HepG2 (cell line): Measurements from ENCODE around the gene PPP2R1B. TPM values are rescaled to one million over a fixed set of nuclear protein-coding genes. Genes with fewer than 3 reads are reported as not detected.

Source experiments
- ATAC-seq: fragments of 200-7000 bp; cut with Tn5 transposase; 3 replicates; pipeline ENCODE4 v1.9.1; 2020; ENCODE audit warnings: mild to moderate bottlenecking, moderate library complexity
- BruUV-seq: library from RNA; stranded (reverse); fragments of 400-500 nt; replicated peaks from 2 replicates; lab custom pipeline; 2021; lab: Mats Ljungman, UMichigan
- CTCF ChIA-PET: fragments of 300-600 bp; formaldehyde crosslinking; extraction: SDS; loops from one replicate; lab custom pipeline; 2021; ENCODE audit warnings: low total read pairs, inconsistent platforms, low intra/inter-chr PET ratio; lab: Yijun Ruan, JAX
- POLR2A ChIA-PET: fragments of 350-600 bp; sonication (Branson Sonifier 250); formaldehyde crosslinking; loops from one replicate; lab custom pipeline; 2020; ENCODE audit warnings: antibody characterized with exemption, inconsistent platforms; lab: Yijun Ruan, JAX
- DNase-seq: peaks from one replicate; pipeline ENCODE4 v3.0.0-alpha.2; 2015; ENCODE audit warnings: low spot score
- FAIRE-seq: peaks from 3 replicates; lab custom pipeline; 2011; peaks lifted over from hg19 to GRCh38; lab: Jason Lieb, UNC
- H2AFZ ChIP-seq: one replicate; pipeline ENCODE4 v1.6.1; 2011; ENCODE audit warnings: low read length, inconsistent platforms
- H3K27ac ChIP-seq: fragments of 300-600 bp; 3 replicates; pipeline ENCODE4 v1.8.0; 2011; ENCODE audit warnings: mixed run types, mild to moderate bottlenecking, mixed read lengths, low read length, inconsistent platforms; ENCODE audit not compliant: insufficient read depth; ENCODE audit errors: extremely low read length
- H3K27me3 ChIP-seq, 2 experiments: fragments of 200-600 bp in 1 of 2; 2 replicates in 1 of 2; 3 replicates in 1 of 2; pipeline versions ENCODE4 v1.6.0 to v1.8.0; 2011; ENCODE audit warnings: low read length in 2 of 2, mild to moderate bottlenecking in 2 of 2, moderate library complexity in 2 of 2, inconsistent platforms in 1 of 2; ENCODE audit not compliant: insufficient read depth in 2 of 2, control insufficient read depth in 1 of 2
- H3K36me3 ChIP-seq, 2 experiments: fragments of 200-600 bp in 1 of 2; replicated peaks in 1 of 2; 2 replicates in 1 of 2; 3 replicates in 1 of 2; pipeline versions ENCODE4 v1.5.1 to v1.8.0; 2011; ENCODE audit warnings: low read length in 2 of 2, inconsistent platforms in 1 of 2; ENCODE audit not compliant: insufficient read depth in 2 of 2, control insufficient read depth in 1 of 2
- H3K4me1 ChIP-seq: 2 replicates; pipeline ENCODE4 v1.5.1; 2012; ENCODE audit warnings: low read length, inconsistent platforms; ENCODE audit not compliant: insufficient read depth
- H3K4me2 ChIP-seq: 2 replicates; pipeline ENCODE4 v1.6.0; 2011; ENCODE audit warnings: low read depth, low read length, inconsistent platforms
- H3K4me3 ChIP-seq, 3 experiments: fragments of 200-600 bp in 1 of 3; sonication (generic), shearing (Covaris generic) in 1 of 3; replicated peaks in 1 of 3; 2 replicates each; pipeline ENCODE4 v1.5.1; 2011 to 2016; ENCODE audit warnings: low read length in 3 of 3, inconsistent platforms in 2 of 3, low read depth in 2 of 3, mild to moderate bottlenecking in 2 of 3, control low read depth in 1 of 3, mixed read lengths in 1 of 3; ENCODE audit not compliant: insufficient read depth in 1 of 3
- H3K79me2 ChIP-seq: one replicate; pipeline ENCODE4 v1.6.1; 2011; ENCODE audit warnings: low read length, inconsistent platforms; ENCODE audit not compliant: insufficient read depth
- H3K9ac ChIP-seq: 2 replicates; pipeline ENCODE4 v1.6.0; 2011; ENCODE audit warnings: mild to moderate bottlenecking, low read depth, low read length, inconsistent platforms; ENCODE audit not compliant: insufficient read depth
- H3K9me3 ChIP-seq: 2 replicates; pipeline ENCODE4 v1.5.1; 2012; ENCODE audit warnings: mild to moderate bottlenecking, low read length
- H4K20me1 ChIP-seq: 2 replicates; pipeline ENCODE4 v1.6.0; 2011; ENCODE audit warnings: inconsistent platforms, mild to moderate bottlenecking, low read length, moderate library complexity; ENCODE audit not compliant: insufficient read depth
- HDAC6 ChIP-seq: fragments of 200-600 bp; sonication (generic); IDR thresholded peaks from 2 replicates; pipeline ENCODE4 v1.7.0; 2017; ENCODE audit warnings: mild to moderate bottlenecking, antibody characterized with exemption, low read length, low read depth
- HOXA5 ChIP-seq: sonication (generic); formaldehyde crosslinking; IDR thresholded peaks from 2 replicates; pipeline ENCODE4 v1.4.0; 2020; ENCODE audit warnings: missing genetic modification reagents
- KLF13 ChIP-seq: sonication (generic); formaldehyde crosslinking; IDR thresholded peaks from 2 replicates; pipeline ENCODE4 v1.4.0; 2020; ENCODE audit warnings: mild to moderate bottlenecking, missing genetic modification reagents
- SOX6 ChIP-seq, 2 experiments: fragments of 450-650 bp in 1 of 2; sonication (generic) in 1 of 2; formaldehyde crosslinking in 1 of 2; IDR thresholded peaks; 2 replicates each; pipeline versions ENCODE4 v1.4.0 to v1.6.1; 2017 to 2020; ENCODE audit warnings: antibody characterized with exemption in 1 of 2, mild to moderate bottlenecking in 1 of 2, missing genetic modification reagents in 1 of 2
- SP1 ChIP-seq, 2 experiments: fragments of 450-650 bp in 1 of 2; sonication (generic) in 1 of 2; formaldehyde crosslinking in 1 of 2; IDR thresholded peaks; 2 replicates each; pipeline versions ENCODE4 v1.4.0 to v1.6.1; 2016 to 2020; ENCODE audit warnings: missing genetic modification reagents in 1 of 2
- TCF12 ChIP-seq, 2 experiments: fragments of 450-650 bp in 1 of 2; sonication (generic) in 1 of 2; formaldehyde crosslinking in 1 of 2; IDR thresholded peaks; 2 replicates each; pipeline versions ENCODE4 v1.6.1 to v1.8.0; 2017 to 2022; ENCODE audit warnings: antibody characterized with exemption in 1 of 2, mild to moderate bottlenecking in 1 of 2, missing genetic modification reagents in 1 of 2, moderate library complexity in 1 of 2
- ZNF282 ChIP-seq: fragments of 450-650 bp; IDR thresholded peaks from 2 replicates; pipeline ENCODE4 v1.6.1; 2018; ENCODE audit not compliant: partially characterized antibody
- ZNF580 ChIP-seq: IDR thresholded peaks from 2 replicates; pipeline ENCODE4 v1.6.1; 2016; ENCODE audit warnings: low read depth, borderline replicate concordance
- ZNF629 ChIP-seq: sonication (generic); formaldehyde crosslinking; conservative IDR thresholded peaks from 2 replicates; pipeline ENCODE4 v1.5.0; 2020; ENCODE audit warnings: missing genetic modification reagents
- WGBS: methylation state at CpG from one replicate; pipeline ENCODE4 v1.1.6; 2017; ENCODE audit warnings: low lambda C conversion rate; 5-methylcytosine and 5-hydroxymethylcytosine counted together
- in situ Hi-C: cut with HindIII; loops from 2 replicates; pipeline ENCODE4 v1.10.0; 2017; ENCODE audit warnings: low pct_unique_long_range_greater_than_20kb; ENCODE audit not compliant: extremely low pct_ligation_motif_present
- intact Hi-C: fragments of 100-400 bp; cut with micrococcal nuclease; formaldehyde crosslinking; loops from one replicate; pipeline ENCODE4 v1.10.0; 2022; ENCODE audit not compliant: unreplicated experiment
- polyA plus RNA-seq, 8 experiments: library from polyadenylated mRNA; depleted of rRNA in 3 of 8; stranded (reverse) in 7 of 8; unstranded in 1 of 8; fragments of >200 nt; fragmentation: Illumina TruSeq in 4 of 8; extraction: Trizol in 4 of 8; gene quantifications; 2 replicates each; pipeline versions ENCODE4 v1.2.1 to v1.2.3, GENCODE V29; 2011 to 2016; ENCODE audit warnings: low read depth in 4 of 8, missing spikeins in 1 of 8, mixed read lengths in 1 of 8; ENCODE audit not compliant: insufficient read depth in 1 of 8
- total RNA-seq, 5 experiments: library from RNA; depleted of rRNA; stranded (reverse); fragments of >200 nt; fragmentation: Illumina TruSeq; extraction: Trizol; gene quantifications; 2 replicates each; pipeline ENCODE4 v1.2.3, GENCODE V29; 2016; ENCODE audit warnings: low read depth in 1 of 5
- TF ChIP-seq, protein P1 (sequence below): fragments of 450-650 bp; IDR thresholded peaks from 2 replicates; pipeline ENCODE4 v1.6.1; 2016
- TF ChIP-seq, protein P2 (sequence below): sonication (generic); formaldehyde crosslinking; IDR thresholded peaks from 2 replicates; pipeline ENCODE4 v1.4.0; 2020; ENCODE audit warnings: mild to moderate bottlenecking, missing genetic modification reagents
- TF ChIP-seq, protein P3 (sequence below): sonication (generic); formaldehyde crosslinking; IDR thresholded peaks from 2 replicates; pipeline ENCODE4 v1.5.0; 2020; ENCODE audit warnings: missing genetic modification reagents
- TF ChIP-seq, protein P4 (sequence below): sonication (generic); formaldehyde crosslinking; IDR thresholded peaks from 2 replicates; pipeline ENCODE4 v1.4.0; 2020; ENCODE audit warnings: missing genetic modification reagents

PPP2R1B gene
- total and polyA plus RNA-seq, 2 of the 13 experiments (the other 11 are each of a cell fraction or from before 2014, with no cell fraction given): 22.1 to 56.8 TPM

DNA sequence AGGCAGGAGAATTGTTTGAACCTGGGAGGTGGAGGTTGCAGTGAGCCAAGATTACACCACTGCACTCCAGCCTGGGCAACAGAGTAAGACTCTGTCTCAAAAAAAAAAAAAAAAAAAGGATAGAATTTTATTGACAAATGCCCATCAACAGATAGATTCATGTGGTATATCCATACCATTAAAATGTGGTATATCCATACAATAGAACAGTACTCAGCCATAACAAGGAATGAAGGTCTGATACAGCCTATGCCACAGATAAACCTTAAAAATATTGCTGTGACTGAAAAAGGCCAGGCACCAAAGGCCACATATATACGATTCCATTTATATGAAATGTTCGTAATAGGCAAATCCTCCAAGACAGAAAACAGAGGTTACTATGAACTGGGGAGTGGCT is 45.3 kb upstream of the PPP2R1B start:
- Histone ChIP-seq H3K4me2 (no peak overlapping the region), H3K9me3 (no peaks in the 10 kb centered on the region), H4K20me1 (no peaks in the 10 kb centered on the region), H3K9ac (no peak overlapping the region), H2AFZ (no peak overlapping the region), H3K36me3 (peaks cover 6 to 24% of the 10 kb centered on the region in 2 experiments; a peak in 4 of 5 replicates), H3K4me3 (no peak overlapping the region), H3K27ac (no peak overlapping the region), H3K79me2 (no peaks in the 10 kb centered on the region), H3K4me1 (no peaks in the 10 kb centered on the region), H3K27me3 (no peaks in the 10 kb centered on the region)
- in situ Hi-C loops (no loop called here), intact Hi-C loops (no loop called here)
- FAIRE-seq (no peak), DNase-seq (no peak), ATAC-seq (no peak)
- ChIA-PET CTCF (no interaction called here), POLR2A (interaction anchor here (0.9 kb wide), 1 partner anchor 26 kb away, joined by 3 read pairs; no protein-coding TSS in a partner anchor)
- no TSS peak for BruUV-seq
- WGBS: 98% methylated on average over 2 of the region's 2 CpGs
- TF ChIP-seq SP1 (IDR thresholded peaks at IDR 0.05) (no peak), SP1 (CRISPR knock-in tag; IDR thresholded peaks at IDR 0.05) (no peak), SOX6 (IDR thresholded peaks at IDR 0.05) (no peak), SOX6 (CRISPR knock-in tag; IDR thresholded peaks at IDR 0.05) (no peak), HDAC6 (no peak), TCF12 (IDR thresholded peaks at IDR 0.05) (no peak), TCF12 (CRISPR knock-in tag; IDR thresholded peaks at IDR 0.05) (no peak)
- TF ChIP-seq, protein P1, sequence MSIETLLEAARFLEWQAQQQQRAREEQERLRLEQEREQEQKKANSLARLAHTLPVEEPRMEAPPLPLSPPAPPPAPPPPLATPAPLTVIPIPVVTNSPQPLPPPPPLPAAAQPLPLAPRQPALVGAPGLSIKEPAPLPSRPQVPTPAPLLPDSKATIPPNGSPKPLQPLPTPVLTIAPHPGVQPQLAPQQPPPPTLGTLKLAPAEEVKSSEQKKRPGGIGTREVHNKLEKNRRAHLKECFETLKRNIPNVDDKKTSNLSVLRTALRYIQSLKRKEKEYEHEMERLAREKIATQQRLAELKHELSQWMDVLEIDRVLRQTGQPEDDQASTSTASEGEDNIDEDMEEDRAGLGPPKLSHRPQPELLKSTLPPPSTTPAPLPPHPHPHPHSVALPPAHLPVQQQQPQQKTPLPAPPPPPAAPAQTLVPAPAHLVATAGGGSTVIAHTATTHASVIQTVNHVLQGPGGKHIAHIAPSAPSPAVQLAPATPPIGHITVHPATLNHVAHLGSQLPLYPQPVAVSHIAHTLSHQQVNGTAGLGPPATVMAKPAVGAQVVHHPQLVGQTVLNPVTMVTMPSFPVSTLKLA: no peak

GRCh38 chr11:111808834-111809233 is 42.6 kb upstream of the PPP2R1B start:
- ChIA-PET CTCF (no interaction called here), POLR2A (no interaction called here)
- DNase-seq (no peak), FAIRE-seq (no peak), ATAC-seq (no peak)
- BruUV-seq: no TSS peak
- Histone ChIP-seq H3K4me3 (no peak overlapping the region), H4K20me1 (no peaks in the 10 kb centered on the region), H3K27ac (no peak overlapping the region), H3K4me2 (no peak overlapping the region), H3K9me3 (no peaks in the 10 kb centered on the region), H3K27me3 (no peaks in the 10 kb centered on the region), H3K9ac (no peak overlapping the region), H3K79me2 (no peaks in the 10 kb centered on the region), H2AFZ (no peak overlapping the region), H3K4me1 (no peaks in the 10 kb centered on the region), H3K36me3 (peaks cover 14 to 41% of the 10 kb centered on the region in 2 experiments)
- in situ Hi-C loops: no loop called here
- intact Hi-C loops: no loop called here
- 88% methylated on average over 2 of the region's 2 CpGs for WGBS
- TF ChIP-seq ZNF282: no peak
- TF ChIP-seq, protein P2, sequence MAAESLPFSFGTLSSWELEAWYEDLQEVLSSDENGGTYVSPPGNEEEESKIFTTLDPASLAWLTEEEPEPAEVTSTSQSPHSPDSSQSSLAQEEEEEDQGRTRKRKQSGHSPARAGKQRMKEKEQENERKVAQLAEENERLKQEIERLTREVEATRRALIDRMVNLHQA (CRISPR knock-in tag): no peak
- TF ChIP-seq ZNF580: no peak
- TF ChIP-seq, protein P3, sequence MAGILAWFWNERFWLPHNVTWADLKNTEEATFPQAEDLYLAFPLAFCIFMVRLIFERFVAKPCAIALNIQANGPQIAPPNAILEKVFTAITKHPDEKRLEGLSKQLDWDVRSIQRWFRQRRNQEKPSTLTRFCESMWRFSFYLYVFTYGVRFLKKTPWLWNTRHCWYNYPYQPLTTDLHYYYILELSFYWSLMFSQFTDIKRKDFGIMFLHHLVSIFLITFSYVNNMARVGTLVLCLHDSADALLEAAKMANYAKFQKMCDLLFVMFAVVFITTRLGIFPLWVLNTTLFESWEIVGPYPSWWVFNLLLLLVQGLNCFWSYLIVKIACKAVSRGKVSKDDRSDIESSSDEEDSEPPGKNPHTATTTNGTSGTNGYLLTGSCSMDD: no peak
- TF ChIP-seq ZNF629 (CRISPR knock-in tag): no peak
- TF ChIP-seq, protein P4, sequence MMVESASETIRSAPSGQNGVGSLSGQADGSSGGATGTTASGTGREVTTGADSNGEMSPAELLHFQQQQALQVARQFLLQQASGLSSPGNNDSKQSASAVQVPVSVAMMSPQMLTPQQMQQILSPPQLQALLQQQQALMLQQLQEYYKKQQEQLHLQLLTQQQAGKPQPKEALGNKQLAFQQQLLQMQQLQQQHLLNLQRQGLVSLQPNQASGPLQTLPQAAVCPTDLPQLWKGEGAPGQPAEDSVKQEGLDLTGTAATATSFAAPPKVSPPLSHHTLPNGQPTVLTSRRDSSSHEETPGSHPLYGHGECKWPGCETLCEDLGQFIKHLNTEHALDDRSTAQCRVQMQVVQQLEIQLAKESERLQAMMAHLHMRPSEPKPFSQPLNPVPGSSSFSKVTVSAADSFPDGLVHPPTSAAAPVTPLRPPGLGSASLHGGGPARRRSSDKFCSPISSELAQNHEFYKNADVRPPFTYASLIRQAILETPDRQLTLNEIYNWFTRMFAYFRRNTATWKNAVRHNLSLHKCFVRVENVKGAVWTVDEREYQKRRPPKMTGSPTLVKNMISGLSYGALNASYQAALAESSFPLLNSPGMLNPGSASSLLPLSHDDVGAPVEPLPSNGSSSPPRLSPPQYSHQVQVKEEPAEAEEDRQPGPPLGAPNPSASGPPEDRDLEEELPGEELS: no peak
- no peak for TF ChIP-seq KLF13 (CRISPR knock-in tag)
- TF ChIP-seq HOXA5 (CRISPR knock-in tag): no peak
